GM23338 (cell line): ENCODE data around the gene YIPF7. TPM values are rescaled to one million over a fixed set of nuclear protein-coding genes. Genes with fewer than 3 reads are reported as not detected.

Experiments
- ATAC-seq: fragments of 200-7000 bp; cut with Tn5 transposase; 3 replicates; pipeline ENCODE4 v1.9.1; 2020
- DNase-seq: peaks from one replicate; pipeline ENCODE4 v3.0.0-alpha.2; 2015; ENCODE audit warnings: low spot score
- H2AFZ ChIP-seq: fragments of 200-600 bp; sonication (generic); 2 replicates; pipeline ENCODE4 v1.8.0; 2016; ENCODE audit warnings: antibody characterized with exemption, mild to moderate bottlenecking, moderate library complexity
- H3F3A ChIP-seq: fragments of 200-600 bp; sonication (generic); replicated peaks from 2 replicates; pipeline ENCODE4 v1.8.0; 2017; ENCODE audit warnings: antibody characterized with exemption, mixed run types, low read depth
- H3K27ac ChIP-seq: fragments of 200-600 bp; sonication (generic); 2 replicates; pipeline ENCODE4 v1.6.1; 2016; ENCODE audit warnings: low read depth
- H3K27me3 ChIP-seq: fragments of 200-600 bp; sonication (generic); 2 replicates; pipeline ENCODE4 v1.8.0; 2016; ENCODE audit warnings: mild to moderate bottlenecking, mixed run types, moderate library complexity; ENCODE audit not compliant: insufficient read depth
- H3K36me3 ChIP-seq: fragments of 200-600 bp; sonication (generic); 2 replicates; pipeline ENCODE4 v1.8.0; 2016; ENCODE audit warnings: mild to moderate bottlenecking; ENCODE audit not compliant: insufficient read depth
- H3K4me1 ChIP-seq: fragments of 200-600 bp; sonication (generic); 2 replicates; pipeline ENCODE4 v1.8.0; 2016; ENCODE audit warnings: mild to moderate bottlenecking, moderate library complexity; ENCODE audit not compliant: insufficient read depth
- H3K4me2 ChIP-seq: fragments of 200-600 bp; sonication (generic); 2 replicates; pipeline ENCODE4 v1.7.1; 2017; ENCODE audit warnings: mixed run types
- H3K4me3 ChIP-seq: fragments of 200-600 bp; sonication (generic); 2 replicates; pipeline ENCODE4 v1.6.1; 2016; ENCODE audit warnings: mixed run types
- H3K79me2 ChIP-seq: fragments of 200-600 bp; sonication (generic); replicated peaks from 2 replicates; pipeline ENCODE4 v1.8.0; 2017; ENCODE audit warnings: mild to moderate bottlenecking; ENCODE audit not compliant: insufficient read depth
- H3K9me2 ChIP-seq: fragments of 200-600 bp; sonication (generic); 2 replicates; pipeline ENCODE4 v1.8.0; 2017; ENCODE audit not compliant: insufficient read depth
- H4K20me1 ChIP-seq: fragments of 200-600 bp; sonication (generic); replicated peaks from 2 replicates; pipeline ENCODE4 v1.8.0; 2017; ENCODE audit warnings: mild to moderate bottlenecking; ENCODE audit not compliant: insufficient read depth
- H3K27ac Mint-ChIP-seq: 2 replicates; pipeline ENCODE4 v1.8.0; 2020; ENCODE audit warnings: inconsistent platforms, mild to moderate bottlenecking, moderate library complexity, mixed read lengths
- H3K27me3 Mint-ChIP-seq: 3 replicates; pipeline ENCODE4 v1.8.0; 2022; ENCODE audit warnings: low read depth, mild to moderate bottlenecking, moderate library complexity, mixed read lengths, inconsistent platforms; ENCODE audit not compliant: insufficient read depth, poor library complexity
- H3K36me3 Mint-ChIP-seq: 3 replicates; pipeline ENCODE4 v1.8.0; 2021; ENCODE audit warnings: low read depth, mild to moderate bottlenecking, inconsistent platforms, moderate library complexity, mixed read lengths
- H3K4me1 Mint-ChIP-seq: 3 replicates; pipeline ENCODE4 v1.8.0; 2020; ENCODE audit warnings: mild to moderate bottlenecking, inconsistent platforms, mixed read lengths
- H3K4me3 Mint-ChIP-seq: 3 replicates; pipeline ENCODE4 v1.8.0; 2021; ENCODE audit warnings: moderate library complexity, mild to moderate bottlenecking, inconsistent platforms, mixed read lengths
- H3K9me3 Mint-ChIP-seq: 3 replicates; pipeline ENCODE4 v1.8.0; 2020; ENCODE audit warnings: moderate library complexity, mild to moderate bottlenecking, inconsistent platforms, mixed read lengths
- CREB1 ChIP-seq: fragments of 250-450 bp; sonication (Bioruptor Pico); IDR thresholded peaks from 2 replicates; pipeline ENCODE4 v1.5.0; 2020; ENCODE audit warnings: low read depth, mild to moderate bottlenecking, moderate library complexity
- CTCF ChIP-seq, 2 experiments: fragments of 200-600 bp in 1 of 2; sonication (generic) in 1 of 2; conservative IDR thresholded peaks; 2 replicates each; pipeline versions ENCODE4 v1.5.1 to v1.6.1; 2016 to 2017; ENCODE audit warnings: antibody characterized with exemption in 2 of 2, low read depth in 2 of 2, mild to moderate bottlenecking in 2 of 2, moderate library complexity in 1 of 2
- ETS1 ChIP-seq: IDR thresholded peaks from 2 replicates; pipeline ENCODE4 v1.6.1; 2016; ENCODE audit warnings: antibody characterized with exemption
- EZH2 ChIP-seq: fragments of 200-600 bp; sonication (generic); IDR thresholded peaks from one replicate; pipeline ENCODE4 v1.8.0; 2017; ENCODE audit warnings: antibody characterized with exemption, mild to moderate bottlenecking, low read depth; ENCODE audit not compliant: unreplicated experiment
- EZH2phosphoT487 ChIP-seq: fragments of 200-600 bp; sonication (generic); IDR thresholded peaks from one replicate; pipeline ENCODE4 v1.8.1; 2018; ENCODE audit warnings: antibody characterized with exemption; ENCODE audit not compliant: unreplicated experiment
- JUNB ChIP-seq: IDR thresholded peaks from one replicate; pipeline ENCODE4 v1.6.1; 2016; ENCODE audit warnings: antibody characterized with exemption; ENCODE audit not compliant: unreplicated experiment
- NANOG ChIP-seq: IDR thresholded peaks from 2 replicates; pipeline ENCODE4 v1.6.1; 2016; ENCODE audit warnings: antibody characterized with exemption, borderline replicate concordance
- POLR2AphosphoS5 ChIP-seq: IDR thresholded peaks from 2 replicates; pipeline ENCODE4 v1.6.1; 2016; ENCODE audit warnings: antibody characterized with exemption, low read depth
- REST ChIP-seq: IDR thresholded peaks from one replicate; pipeline ENCODE4 v1.6.1; 2018; ENCODE audit warnings: antibody characterized with exemption; ENCODE audit not compliant: unreplicated experiment
- STAT1 ChIP-seq: IDR thresholded peaks from one replicate; pipeline ENCODE4 v1.6.1; 2016; ENCODE audit warnings: antibody characterized with exemption; ENCODE audit not compliant: unreplicated experiment
- ZNF114 ChIP-seq: fragments of 250-450 bp; sonication (Bioruptor Pico); IDR thresholded peaks from 2 replicates; pipeline ENCODE4 v1.5.0; 2020; ENCODE audit warnings: mild to moderate bottlenecking, moderate library complexity
- ZNF331 ChIP-seq: fragments of 250-450 bp; sonication (Bioruptor Pico); IDR thresholded peaks from 2 replicates; pipeline ENCODE4 v1.5.0; 2020; ENCODE audit warnings: low read depth, mild to moderate bottlenecking, moderate library complexity
- ZNF462 ChIP-seq: fragments of 250-450 bp; sonication (Bioruptor Pico); IDR thresholded peaks from 2 replicates; pipeline ENCODE4 v1.5.0; 2020; ENCODE audit warnings: mild to moderate bottlenecking, moderate library complexity
- polyA plus RNA-seq: library from polyadenylated mRNA; unstranded; fragments of >200 nt; fragmentation: Nextera tagmentation; extraction: Ambion mirVana; gene quantifications from 2 replicates; pipeline ENCODE4 v1.2.1, GENCODE V29; 2016
- total RNA-seq: library from RNA; depleted of rRNA; stranded (reverse); fragments of >200 nt; shearing (Covaris generic); gene quantifications from 2 replicates; pipeline ENCODE4 v1.2.3, GENCODE V29; 2014

Gene YIPF7
- total and polyA plus RNA-seq, 2 experiments from 2014 or later = not detected

GRCh38 chr4:44678094-44679041, 26.9 kb upstream of the YIPF7 start, which contains the start of gene GUF1:
TSS of gene GUF1 (plus strand) at chr4:44678420. CDS start at chr4:44678623, 203 bp downstream.
- no peaks in the 10 kb centered on the region for H3F3A ChIP-seq
- H2AFZ ChIP-seq = peak within 1 kb of the TSS; percentile 99
- Mint-ChIP-seq H3K9me3 (no peaks in the 10 kb centered on the region), H3K4me3 (peak within 1 kb of the TSS; percentile 96), H3K27me3 (peaks cover 1% of the 10 kb centered on the region), H3K36me3 (peaks cover 14% of the 10 kb centered on the region; the same call in 2 of the 3 replicates), H3K4me1 (peaks cover 7% of the 10 kb centered on the region; the same call in 2 of the 3 replicates), H3K27ac (peak within 1 kb of the TSS; percentile 98)
- peak within 1 kb of the TSS; percentile 73 for H3K4me3 ChIP-seq
- DNase-seq = peak; percentile 94
- peak; percentile 92 for ATAC-seq
- no peaks in the 10 kb centered on the region for H3K27me3 ChIP-seq
- no peaks in the 10 kb centered on the region for H3K9me2 ChIP-seq
- peaks cover 13% of the 10 kb centered on the region for H3K36me3 ChIP-seq
- no peaks in the 10 kb centered on the region for H4K20me1 ChIP-seq
- TF ChIP-seq CREB1 (peak; percentile 96), ZNF462 (CRISPR knock-in tag) (no peak), ZNF331 (CRISPR knock-in tag) (no peak), CTCF (conservative IDR thresholded peaks at IDR 0.05; ENCODE audit: low read depth in 2 of 2) (no peak), STAT1 (no peak), EZH2phosphoT487 (no peak), ETS1 (peak; percentile 51), EZH2 (no peak), REST (no peak), NANOG (no peak), JUNB (no peak), ZNF114 (CRISPR knock-in tag) (no peak), POLR2AphosphoS5 (peak; percentile 78)
- peak within 1 kb of the TSS; percentile 88 for H3K4me2 ChIP-seq
- peaks cover 30% of the 10 kb centered on the region for H3K79me2 ChIP-seq
- H3K4me1 ChIP-seq = peaks cover 12% of the 10 kb centered on the region; the same call in 1 of the 2 replicates
- peak within 1 kb of the TSS; percentile 79 for H3K27ac ChIP-seq
